ENCODE measurements around the gene MDM4.

MDM4 gene

GRCh38 chr1:204574865-204575163, 58.6 kb downstream of the MDM4 start:
- Histone ChIP-seq H3K27ac (no peak overlapping the region), H3K4me3 (no peak overlapping the region)
- no peak for DNase-seq (ENCODE audit: low spot score)
- TF ChIP-seq CTCF (IDR thresholded peaks at IDR 0.05), result no peak

DNA sequence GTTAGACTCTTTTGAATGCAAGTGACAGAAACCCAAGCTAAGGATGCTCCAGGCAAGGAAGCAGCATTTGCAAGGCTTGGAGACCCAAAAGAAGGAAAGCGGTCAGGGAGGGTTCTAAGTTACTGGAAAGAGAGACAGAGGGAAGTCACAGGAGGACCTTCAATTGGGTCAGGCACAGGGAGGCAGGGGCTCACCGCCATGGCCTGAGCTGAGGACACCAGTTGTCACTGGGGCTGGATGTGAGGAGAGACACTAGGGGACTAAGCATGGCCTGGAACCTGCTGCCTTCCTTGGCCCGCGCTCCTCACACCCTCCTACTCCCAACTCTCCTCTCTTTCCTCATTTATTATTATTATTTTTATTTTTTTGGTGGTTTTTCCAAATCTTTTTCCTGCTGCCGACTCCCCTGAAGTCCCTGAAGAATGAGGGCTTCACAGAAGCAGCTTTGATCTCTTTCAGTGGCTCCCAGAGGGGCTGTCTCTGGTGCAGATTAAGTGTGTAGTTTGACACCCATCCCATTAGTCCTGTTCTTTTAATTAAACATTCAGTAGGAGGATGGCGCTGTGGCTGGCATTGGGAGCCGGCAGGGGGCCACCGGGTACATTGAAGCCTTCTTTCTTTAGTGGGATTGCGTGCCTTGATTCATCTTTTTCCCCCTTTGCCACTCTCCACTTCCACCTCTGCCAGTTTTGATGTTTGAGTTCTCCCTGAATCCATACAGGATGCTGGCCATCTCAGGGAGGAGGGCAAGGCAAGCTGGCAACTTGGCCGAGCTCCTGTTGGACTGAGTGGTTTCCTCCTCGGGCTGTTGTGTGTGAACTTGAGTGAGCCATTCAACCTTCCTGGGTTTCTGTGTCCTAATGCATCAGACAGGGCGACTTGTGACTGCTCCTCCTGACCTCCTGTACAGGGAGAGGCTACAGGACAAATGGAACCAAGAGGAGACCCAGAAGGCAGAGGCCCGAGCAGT, 59.3 kb downstream of the MDM4 start:
- no peak overlapping the region for H3K4me3 ChIP-seq
- TF ChIP-seq CTCF (IDR thresholded peaks at IDR 0.05), result no peak
- no peak for DNase-seq (ENCODE audit: low spot score)
- no peak overlapping the region for H3K27ac ChIP-seq

DNA sequence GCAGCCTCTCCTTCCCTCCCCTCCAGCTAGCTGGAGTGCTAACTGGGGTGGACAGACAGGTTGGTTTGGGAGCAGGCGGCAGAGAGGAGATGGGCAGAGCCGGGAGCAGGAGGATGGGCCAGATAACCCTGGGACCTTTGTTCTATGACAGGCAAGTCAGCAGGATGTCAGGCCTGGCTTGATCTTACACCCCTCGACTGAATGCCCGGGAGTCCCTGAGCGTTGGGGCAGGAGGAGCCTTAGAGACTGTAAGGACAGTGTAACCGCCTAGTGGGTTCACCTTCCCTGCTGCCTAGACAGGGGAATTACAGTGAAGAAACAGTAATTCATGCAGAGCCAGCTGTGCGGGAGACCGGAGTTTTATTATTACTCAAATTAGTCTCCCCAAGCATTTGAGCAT, 60.2 kb downstream of the MDM4 start:
- H3K27ac ChIP-seq, result no peak overlapping the region
- no peak overlapping the region for H3K4me3 ChIP-seq
- DNase-seq (ENCODE audit: low spot score), result no peak
- no peak for TF ChIP-seq CTCF (IDR thresholded peaks at IDR 0.05)

DNA sequence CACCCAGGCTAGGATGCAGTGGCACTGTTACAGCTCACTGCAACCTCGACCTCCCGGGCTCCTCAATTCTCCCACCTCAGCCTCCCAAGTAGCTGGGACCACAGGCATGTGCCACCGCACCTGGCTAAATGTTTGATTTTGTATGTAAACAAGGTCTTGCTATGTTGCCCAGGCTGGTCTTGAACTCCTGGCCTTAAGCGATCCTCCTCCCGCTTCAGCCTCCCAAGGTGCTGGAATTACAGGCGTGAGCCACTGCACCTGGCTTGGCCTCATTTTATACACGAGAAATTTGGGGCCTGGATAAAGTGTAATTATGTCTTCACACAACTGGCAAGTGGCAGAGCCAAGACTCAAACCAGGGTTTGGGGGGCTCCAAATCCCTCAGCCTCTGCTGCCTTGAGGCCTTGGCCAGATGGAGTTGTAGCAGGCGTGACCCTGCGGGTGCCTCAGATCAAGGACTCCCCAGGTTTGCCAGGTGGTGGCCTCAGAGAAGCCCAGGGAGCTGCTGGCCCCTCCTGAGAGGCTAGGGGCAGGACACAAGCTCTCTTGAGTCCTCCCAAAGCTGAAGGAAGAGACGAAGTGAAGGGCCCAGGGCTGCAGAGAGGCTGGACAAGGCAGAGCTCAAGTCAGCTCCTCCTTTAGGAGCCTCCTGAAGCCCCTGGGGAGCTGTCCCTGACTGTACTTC, 61.7 kb downstream of the MDM4 start:
- H3K27ac ChIP-seq, result no peak overlapping the region
- H3K4me3 ChIP-seq, result no peak overlapping the region
- TF ChIP-seq CTCF (IDR thresholded peaks at IDR 0.05), result no peak
- no peak for DNase-seq (ENCODE audit: low spot score)

GRCh38 chr1:204578867-204579664, 62.9 kb downstream of the MDM4 start:
- no peak for DNase-seq (ENCODE audit: low spot score)
- peak overlapping the region in 1 of 2 donors; percentile 5 for H3K27ac ChIP-seq

DNA sequence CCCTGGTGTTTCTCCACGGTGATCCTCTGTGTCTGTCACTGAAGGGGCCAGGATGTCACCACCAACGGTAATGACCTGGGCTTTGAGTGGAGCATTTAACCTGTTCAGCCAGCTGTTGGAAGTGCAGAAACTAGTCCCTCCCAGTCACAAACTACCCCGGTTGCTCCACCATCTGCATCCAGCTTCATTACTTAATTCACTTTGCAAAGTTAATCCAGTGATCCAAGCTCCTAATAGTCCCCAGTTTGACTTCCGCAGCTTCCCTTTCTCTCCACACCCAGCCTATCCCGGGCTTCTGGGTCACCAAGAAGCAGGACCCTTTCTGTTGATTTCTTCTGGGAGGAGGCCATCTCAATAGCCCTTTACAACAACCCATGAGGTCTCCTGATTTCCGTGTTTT, 63.5 kb downstream of the MDM4 start:
- no peak for DNase-seq (ENCODE audit: low spot score)
- no peak overlapping the region for H3K27ac ChIP-seq
- TF ChIP-seq CTCF (IDR thresholded peaks at IDR 0.05), result no peak
- no peak overlapping the region for H3K4me3 ChIP-seq

More at GRCh38 chr1:204578867-204579664, 62.9 kb downstream of the MDM4 start:
- H3K4me3 ChIP-seq, result peak overlapping the region; percentile 56
- no peak for TF ChIP-seq CTCF (IDR thresholded peaks at IDR 0.05)

Measured in coronary artery (tissue), 2 donors.